Stimulated activated CD8-positive, alpha-beta memory T cell treated with anti-CD3 and anti-CD28 coated beads, Interleukin-15, amount 100 ng/mL, for 1 hour (primary cell): Measurements from ENCODE around the gene WNT6.

ENCODE experiments used
- DNase-seq: peaks from one replicate; pipeline ENCODE4 v3.0.0-alpha.2; 2020; ENCODE audit warnings: low read depth

Gene WNT6

DNA sequence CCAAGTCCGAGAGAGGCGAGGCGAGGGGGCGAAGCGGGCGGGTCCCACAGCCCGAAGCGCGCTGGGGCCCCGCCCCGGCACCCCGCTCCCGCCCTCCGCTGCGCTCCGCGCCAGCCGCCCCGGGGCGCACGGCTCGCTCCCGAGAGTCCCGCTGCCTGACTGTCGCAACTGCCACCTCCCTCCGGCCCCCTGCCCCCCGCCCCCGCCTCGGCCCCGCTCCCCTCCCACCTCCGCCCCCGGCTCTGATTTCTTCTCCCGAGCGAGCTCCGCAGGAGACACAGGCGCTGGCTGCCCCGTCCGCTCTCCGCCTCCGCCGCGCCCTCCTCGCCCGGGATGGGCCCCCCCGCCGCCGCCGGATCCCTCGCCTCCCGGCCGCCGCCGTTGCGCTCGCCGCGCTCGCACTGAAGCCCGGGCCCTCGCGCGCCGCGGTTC lies at the start of gene WNT6:
Gene WNT6, plus strand, starts transcription at position 250 of the 432 bp plus-strand sequence. CDS start 233 bp downstream, outside the sequence.
- no peak for DNase-seq

DNA sequence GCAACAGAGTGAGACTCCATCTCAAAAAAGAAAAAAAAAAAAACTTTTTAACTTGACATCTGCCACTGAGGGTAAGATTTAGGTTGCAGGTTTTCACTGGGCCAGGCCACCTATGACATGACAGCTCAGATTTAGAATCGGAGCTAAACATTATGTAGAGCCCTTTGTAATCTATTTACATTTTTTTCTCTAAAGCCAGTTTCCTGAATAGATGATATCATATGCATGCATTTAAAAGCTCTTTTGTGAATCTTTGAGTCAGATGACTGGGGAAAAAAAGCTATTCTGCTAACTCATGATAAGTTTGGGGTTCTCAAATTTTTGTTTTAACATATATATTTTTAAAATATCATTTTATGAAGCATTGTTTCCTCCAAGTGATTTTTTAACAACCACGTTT lies 49.3 kb upstream of the WNT6 start:
- no peak for DNase-seq

DNA sequence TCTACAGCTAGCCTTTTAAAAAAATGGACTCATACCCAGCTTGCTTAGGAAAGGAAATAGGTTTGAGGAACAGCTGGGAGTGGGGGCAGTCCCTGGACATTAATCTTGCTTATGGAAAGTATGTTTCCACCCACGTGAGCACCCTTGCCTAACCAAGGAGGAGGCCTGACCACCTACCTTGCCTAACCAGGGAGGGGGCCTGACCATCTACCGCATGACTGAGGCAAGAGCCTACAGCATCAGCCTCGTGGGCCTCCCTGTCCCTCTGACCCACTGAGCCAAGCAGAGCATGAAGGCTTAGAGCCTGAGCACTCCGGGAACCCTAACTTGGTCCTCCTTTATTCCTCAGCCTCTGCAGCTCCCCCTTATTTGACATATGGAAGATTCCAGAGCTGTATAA lies 48.2 kb upstream of the WNT6 start:
- no peak for DNase-seq

DNA sequence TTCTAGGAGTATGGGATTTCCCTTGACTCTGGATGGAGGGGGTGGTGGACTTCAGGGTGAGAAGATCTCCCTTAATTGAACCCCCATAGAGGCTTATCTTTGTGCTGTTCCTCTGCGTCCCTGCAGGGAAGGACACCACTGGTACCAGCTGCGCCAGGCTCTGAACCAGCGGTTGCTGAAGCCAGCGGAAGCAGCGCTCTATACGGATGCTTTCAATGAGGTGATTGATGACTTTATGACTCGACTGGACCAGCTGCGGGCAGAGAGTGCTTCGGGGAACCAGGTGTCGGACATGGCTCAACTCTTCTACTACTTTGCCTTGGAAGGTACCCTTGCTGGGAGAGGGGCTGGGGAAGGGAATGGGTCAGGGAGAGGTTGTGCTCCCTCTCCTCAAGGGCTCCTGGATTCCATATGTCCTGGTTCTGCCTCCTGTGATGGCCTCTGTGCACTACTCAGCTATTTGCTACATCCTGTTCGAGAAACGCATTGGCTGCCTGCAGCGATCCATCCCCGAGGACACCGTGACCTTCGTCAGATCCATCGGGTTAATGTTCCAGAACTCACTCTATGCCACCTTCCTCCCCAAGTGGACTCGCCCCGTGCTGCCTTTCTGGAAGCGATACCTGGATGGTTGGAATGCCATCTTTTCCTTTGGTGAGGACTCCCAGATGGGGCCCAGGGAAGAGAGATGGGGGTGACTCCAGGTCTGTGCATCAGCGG lies 47.3 kb upstream of the WNT6 start:
- no peak for DNase-seq

DNA sequence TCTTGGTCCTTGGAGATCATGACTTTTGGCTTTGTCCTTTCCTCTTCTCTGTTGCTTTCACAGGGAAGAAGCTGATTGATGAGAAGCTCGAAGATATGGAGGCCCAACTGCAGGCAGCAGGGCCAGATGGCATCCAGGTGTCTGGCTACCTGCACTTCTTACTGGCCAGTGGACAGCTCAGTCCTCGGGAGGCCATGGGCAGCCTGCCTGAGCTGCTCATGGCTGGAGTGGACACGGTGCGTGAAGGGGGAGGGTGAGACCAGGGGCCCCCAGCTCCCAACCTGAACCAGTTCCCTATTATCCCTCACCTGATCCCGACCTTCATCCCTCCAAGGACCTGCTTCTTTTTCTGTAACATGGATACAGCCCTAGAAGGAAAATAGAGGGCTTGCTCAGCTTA lies 46.7 kb upstream of the WNT6 start:
- no peak for DNase-seq

DNA sequence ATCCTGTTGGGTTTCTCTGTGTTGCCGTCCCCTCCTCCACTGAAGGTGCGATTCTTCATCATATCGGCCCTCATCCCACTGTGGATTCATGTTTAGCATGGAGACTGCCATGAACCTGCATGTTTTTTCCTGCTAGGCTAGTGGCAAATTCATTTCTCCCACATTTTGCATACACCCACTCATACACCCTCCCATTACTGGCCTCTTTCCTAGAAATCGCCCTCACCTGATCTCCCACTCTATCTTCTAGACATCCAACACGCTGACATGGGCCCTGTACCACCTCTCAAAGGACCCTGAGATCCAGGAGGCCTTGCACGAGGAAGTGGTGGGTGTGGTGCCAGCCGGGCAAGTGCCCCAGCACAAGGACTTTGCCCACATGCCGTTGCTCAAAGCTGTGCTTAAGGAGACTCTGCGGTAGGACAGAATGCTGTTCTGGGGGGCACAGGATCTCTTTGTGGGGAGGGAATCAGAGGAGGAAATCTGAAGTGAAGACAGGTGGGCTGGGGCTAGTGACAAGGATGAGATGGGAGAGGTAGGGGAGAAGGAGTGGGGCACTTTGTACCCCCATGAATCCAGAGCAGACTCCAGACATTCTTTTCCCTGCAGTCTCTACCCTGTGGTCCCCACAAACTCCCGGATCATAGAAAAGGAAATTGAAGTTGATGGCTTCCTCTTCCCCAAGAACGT lies 45.7 kb upstream of the WNT6 start:
- no peak for DNase-seq

DNA sequence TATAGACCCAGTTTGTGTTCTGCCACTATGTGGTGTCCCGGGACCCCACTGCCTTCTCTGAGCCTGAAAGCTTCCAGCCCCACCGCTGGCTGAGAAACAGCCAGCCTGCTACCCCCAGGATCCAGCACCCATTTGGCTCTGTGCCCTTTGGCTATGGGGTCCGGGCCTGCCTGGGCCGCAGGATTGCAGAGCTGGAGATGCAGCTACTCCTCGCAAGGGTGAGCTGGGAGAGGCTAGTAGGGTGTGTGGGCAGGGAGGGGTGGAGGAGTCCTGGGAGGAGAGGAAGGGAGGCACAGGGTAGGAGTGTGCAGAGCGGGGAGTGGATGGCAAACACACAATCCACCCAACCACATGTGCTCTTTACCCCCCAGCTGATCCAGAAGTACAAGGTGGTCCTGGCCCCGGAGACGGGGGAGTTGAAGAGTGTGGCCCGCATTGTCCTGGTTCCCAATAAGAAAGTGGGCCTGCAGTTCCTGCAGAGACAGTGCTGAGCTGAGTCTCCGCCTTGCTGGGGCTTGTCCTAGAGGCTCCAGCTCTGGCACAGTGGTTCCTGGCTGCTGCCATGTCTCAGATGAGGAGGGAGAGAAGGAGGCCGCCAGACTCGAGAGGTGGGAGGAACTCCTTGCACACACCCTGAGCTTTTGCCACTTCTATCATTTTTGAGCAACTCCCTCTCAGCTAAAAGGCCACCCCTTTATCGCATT lies 44.9 kb upstream of the WNT6 start:
- no peak for DNase-seq

DNA sequence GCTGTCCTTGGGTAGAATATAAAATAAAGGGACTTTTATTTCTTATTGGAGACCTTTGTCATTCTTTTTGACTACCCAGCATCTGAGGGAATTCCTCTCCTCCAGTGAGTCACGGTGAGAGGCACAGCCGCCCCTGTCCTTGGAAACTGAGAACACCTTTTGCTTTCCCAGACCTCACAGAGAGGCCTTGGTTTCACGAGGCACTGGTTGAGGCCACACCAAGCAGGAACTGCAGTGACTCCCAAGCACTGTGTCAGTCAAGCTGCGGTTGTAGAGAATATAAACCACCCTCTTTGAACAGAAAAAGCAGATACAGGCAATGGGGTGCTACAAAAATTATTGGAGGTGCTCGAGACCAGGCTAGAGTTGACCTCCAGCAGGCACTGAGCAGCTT lies 44.4 kb upstream of the WNT6 start:
- no peak for DNase-seq

DNA sequence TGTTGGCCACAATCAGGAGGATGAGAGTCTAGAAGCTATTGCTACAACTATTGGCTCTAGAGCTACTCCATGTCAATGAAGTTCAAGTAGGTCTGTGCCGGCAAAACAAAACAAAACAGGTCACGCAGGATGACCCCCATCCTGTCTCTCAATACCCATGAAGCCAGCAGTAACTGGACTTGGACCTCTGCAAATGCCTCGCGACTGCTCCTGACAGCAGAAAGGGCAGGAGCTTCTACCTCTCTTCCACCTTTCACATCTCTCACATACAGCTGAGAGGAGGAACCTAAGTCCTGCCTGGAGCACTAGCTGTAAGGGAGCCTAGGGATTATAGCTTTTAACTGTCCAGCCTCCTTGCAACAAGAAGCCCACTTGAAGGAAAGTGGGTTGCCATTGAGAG lies 44.0 kb upstream of the WNT6 start:
- no peak for DNase-seq

DNA sequence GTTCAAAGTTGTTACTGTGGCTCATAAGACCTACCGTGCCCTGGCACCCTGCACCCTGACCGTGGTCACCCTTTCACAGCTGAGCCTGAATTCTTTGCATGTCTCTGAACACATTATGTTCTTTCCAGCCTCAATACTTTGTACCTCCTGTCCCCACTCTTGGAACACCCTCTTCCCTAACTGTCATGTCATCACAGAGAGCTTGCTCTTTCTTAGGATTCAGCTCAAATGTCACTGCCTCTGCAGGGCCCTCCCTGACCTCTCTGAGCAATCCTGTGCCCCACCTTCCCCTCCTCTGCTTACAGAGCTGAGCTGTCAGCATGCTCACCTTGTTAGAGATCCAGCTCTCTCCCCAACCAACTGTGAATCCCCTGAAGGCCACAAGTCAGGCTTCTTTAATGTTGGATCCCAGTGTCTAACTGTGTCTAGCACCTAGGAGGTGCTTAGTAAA lies 43.0 kb upstream of the WNT6 start:
- no peak for DNase-seq

DNA sequence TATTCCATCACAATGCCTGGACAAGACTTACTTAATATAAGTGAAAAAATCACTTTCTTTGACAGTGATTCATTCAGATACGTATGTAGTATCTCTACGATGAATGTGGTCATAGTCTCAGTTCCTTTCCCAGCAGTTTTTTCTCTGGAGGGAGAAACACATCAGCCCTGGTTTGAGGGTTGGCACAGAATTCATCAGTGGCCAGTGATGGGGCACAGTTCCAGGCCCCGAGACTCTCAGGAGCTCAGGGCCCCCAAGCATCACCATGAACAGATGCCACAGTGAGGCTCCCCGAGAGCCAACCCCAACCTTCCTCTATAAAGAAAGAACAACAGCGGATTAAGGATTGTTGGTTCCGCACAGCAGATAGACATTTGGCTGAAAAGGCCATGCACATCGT lies 40.5 kb upstream of the WNT6 start:
- no peak for DNase-seq

DNA sequence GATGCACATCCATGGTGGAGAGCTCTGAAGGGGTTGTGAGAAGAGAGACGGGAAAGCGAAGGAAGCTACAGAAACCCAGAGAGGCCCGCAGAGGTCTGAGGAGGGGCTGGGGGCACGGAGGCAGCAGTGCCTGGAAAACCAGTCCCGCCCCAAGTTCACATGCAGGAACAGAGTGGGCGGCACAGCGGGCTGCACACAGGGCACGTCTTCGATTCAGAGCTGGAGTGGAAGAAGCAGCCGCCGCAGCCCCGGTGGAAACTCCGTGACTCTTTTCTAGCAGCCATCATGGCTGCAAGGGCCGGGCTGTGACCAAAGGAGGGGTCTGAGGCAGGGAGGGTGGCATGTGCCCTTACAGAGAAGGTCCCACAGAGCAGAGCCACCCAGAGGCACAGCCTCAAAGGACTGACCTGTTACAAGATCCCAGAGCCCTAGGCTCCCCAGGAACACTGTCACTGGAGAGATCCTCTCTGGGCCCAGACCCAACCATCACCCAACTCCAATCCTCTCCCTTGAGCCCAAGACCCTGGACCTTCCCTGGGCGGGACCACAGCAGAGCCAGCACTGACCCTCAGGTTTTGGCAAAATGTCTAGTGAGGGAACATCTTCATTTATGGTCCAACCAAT lies 38.7 kb upstream of the WNT6 start:
- DNase-seq: no peak

DNA sequence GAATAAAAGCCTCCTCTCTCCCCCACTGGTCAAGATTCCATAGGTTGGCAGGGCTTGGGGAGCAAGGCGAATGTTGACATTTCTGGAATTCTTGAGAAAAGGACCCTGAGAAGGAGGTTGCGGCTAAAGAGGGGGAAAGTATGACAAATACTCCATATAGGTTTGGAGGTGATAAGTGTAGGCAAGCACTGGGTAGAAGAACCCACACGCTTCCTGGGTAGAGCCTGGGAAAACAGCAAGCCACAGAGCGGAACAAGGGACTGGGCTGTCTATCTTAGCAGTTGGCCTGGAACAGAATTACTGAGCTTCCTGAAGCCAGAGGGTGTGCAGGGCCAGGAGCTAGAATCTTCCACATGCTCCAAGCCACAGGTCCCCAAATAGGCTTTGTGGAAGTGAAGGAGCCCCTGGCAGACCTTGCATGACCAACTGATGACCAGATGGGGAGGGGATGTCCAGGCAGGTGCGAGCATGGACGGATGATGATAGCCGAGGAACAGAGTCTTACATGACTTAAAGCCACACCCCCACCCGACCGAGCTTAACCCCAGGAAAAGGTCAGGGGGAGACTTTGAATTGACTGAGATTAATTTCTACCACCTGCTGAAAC lies 37.9 kb upstream of the WNT6 start:
- no peak for DNase-seq

DNA sequence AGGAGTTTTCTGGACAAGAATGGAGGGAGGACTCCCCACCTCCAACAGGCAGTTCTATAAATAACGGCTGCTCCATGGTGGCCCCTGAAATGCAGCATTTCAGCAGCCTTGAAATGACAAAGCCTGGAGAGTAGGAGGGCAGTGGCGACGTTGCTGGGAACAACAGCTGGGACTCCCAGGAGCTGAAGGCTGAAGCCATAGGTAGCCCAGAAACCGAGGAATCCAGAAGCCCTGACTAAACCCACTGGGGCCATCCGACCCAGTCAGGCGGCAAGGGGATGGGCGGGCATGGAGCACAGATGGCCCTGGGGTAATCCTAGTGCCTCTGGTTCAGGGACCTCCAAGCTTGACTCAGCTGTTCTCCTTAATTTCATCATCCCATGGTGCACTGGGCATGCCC lies 37.0 kb upstream of the WNT6 start:
- DNase-seq: no peak

DNA sequence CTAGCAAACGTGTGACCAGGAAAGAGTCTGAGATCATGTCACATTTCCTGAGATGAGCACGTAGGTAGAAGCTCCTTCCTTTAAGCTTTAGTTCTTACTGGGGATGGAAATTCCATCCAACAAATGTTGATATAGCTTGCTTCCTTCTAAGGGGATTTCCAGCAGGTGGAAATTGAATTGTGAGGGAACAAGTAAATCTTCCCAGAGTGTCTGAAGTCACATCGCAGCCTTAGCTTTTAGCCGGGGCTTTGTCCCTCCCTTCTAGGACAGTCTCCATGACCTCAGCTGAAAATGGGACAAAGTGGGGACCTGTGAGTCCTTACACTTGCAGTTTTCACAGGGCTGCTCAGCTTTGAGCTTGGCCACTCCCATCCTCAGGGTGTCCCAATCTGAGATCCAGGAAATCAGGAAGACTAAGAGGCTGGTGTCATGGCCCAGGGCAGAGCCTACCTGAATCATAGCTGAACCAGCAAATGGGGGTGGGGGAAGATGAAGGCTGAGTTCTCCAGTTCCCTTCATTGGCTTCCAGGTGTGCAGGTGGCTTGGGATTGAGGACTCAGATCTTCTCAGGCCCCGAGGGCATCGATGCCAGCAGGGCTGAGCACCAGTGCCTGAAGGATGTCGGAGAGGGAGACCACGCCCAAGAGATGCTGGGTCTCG lies 36.3 kb upstream of the WNT6 start:
- no peak for DNase-seq

DNA sequence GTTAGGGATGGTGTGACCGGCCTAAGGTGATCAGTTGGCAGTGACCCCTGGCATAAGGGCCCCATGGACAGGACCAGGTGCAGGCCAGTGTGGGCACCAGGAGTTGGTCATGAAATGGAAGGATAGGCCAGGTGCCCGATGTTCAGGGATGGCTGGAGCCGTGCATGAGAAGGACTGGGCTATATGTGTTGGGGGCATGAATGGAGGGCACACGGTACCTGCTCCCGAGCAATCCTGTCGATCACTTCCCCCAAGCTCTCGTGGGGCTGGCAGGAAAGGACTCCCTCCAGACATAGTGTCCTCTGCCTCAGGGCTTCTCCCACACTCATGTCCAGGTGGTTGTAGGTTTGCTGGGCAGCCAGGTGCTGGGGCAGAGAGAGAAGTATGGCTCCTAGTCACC lies 35.6 kb upstream of the WNT6 start:
- no peak for DNase-seq

DNA sequence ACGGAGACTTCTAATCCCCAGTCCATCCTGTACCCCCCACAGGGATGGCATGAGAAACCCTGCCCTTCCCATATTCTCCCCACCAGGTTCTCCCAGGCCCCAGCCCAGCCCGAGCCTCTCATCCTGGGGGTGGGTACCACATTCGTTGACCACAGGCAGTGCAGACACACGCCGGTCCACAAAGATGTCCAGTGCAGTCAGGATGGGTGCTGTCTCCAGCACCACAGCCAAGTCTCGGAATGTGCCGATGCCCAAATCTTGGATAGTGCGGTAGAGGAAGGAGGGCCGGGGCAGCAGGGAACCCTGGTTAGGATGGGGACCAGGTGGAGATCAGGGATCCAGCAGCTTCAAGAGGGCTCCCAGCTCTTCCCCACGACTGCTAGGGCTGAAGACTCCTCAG lies 32.8 kb upstream of the WNT6 start:
- no peak for DNase-seq

DNA sequence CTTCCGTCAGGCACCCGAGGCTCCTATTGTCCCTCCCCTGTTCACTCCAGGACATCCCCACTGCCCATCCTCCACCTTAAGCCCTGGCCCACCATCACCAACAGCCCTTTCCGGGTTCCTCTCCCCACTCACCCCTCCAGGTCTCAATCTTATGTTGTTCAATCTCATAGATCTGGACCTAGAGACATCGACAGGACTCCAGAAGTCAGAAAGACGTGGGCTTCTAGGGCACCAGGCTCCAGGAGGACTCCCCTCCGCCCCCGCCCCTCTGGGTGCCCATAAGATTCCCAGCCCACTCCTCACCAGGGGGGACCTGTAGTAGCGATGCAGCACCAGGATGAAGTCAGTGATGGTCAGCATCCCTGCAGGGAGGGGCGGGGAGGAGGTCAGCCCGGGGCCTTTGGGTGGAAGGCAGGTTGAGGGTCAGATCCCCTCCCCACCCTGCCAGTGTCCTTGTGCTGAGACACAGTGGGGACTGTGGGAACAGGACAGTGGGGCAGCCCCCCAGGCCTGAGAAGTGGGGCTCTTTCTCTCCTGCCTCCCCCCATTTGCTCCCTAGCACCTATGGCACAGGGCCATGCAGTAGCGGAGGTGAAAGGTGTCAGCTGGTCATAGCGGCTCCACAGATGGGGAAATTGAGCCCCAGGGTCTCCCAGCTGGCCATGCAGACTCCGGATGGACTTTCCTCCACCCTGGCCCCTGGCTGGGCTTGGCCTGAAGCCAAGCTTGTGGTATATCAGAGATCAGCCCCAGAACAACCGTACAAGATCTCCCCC lies 31.7 kb upstream of the WNT6 start:
- DNase-seq: no peak

DNA sequence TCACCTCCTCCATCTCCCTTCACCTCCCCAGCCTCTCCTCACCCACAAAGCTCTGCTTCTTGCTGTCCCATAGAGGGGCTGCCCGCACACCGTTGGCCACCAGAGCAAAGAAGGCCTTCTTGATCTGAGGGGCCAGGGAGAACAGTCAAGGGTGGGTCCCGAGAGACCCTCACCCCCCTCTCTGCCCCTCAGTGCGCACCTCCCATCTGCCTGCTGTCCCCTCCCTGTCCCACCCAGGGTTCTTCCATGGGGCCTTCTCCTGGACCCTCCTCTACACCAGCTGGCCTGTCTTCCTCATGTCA lies 31.2 kb upstream of the WNT6 start:
- DNase-seq: no peak

DNA sequence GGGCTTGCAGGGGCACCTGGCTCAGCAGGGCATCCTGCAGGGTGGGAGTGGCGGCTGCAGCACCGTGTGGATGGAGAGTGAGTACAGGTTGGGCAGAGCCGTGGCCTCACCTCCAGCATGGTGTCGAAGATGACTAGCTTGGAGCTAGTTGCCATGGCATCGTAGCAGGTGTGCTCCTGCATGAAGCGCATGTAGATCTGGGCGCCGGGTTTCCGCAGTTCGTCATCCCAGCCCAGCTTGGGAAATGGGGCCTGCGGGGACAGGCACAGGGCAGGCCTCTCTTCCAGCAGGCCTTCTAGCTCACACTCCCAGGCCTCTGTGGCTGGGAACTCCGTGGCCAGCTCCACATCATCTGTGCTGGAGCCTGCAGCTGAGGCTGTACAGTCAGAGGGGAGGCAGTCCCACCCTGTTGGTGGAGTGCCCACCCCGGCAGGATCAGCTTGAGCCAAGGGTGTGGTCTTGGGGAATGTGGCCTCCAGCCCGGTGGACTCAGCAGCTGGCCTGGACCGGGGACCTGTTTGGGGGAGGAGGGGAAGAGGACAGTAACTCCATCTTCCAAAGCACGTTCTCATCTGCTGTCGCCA lies 29.6 kb upstream of the WNT6 start:
- no peak for DNase-seq
